MCF 10A (cell line): ENCODE results near the gene FOXC2. TPM values are rescaled to one million over a fixed set of nuclear protein-coding genes. Genes with fewer than 3 reads are reported as not detected.

ENCODE experiments used
- BruUV-seq: library from RNA; stranded (reverse); fragments of 400-500 nt; replicated peaks from 2 replicates; lab custom pipeline; 2021; lab: Mats Ljungman, UMichigan
- CTCF ChIA-PET: fragments of 300-600 bp; sonication (Branson Sonifier 250); formaldehyde crosslinking; extraction: SDS; loops from one replicate; lab custom pipeline; 2021; ENCODE audit warnings: antibody characterized with exemption, inconsistent platforms; lab: Yijun Ruan, JAX
- POLR2A ChIA-PET: fragments of 300-600, 350-650 bp; sonication (Branson Sonifier 250); formaldehyde crosslinking; extraction: SDS; loops from one replicate; lab custom pipeline; 2020; ENCODE audit warnings: antibody characterized with exemption, inconsistent platforms; lab: Yijun Ruan, JAX
- DNase-seq: peaks from one replicate; pipeline ENCODE4 v3.0.0-alpha.2; 2018; ENCODE audit not compliant: unreplicated experiment
- H3K27ac Mint-ChIP-seq: one replicate; pipeline ENCODE4 v1.8.0; 2022; ENCODE audit warnings: mild to moderate bottlenecking, low read depth, mixed read lengths; ENCODE audit not compliant: unreplicated experiment
- H3K27me3 Mint-ChIP-seq: one replicate; pipeline ENCODE4 v1.8.0; 2022; ENCODE audit warnings: mixed read lengths; ENCODE audit not compliant: insufficient read depth, unreplicated experiment
- H3K36me3 Mint-ChIP-seq: one replicate; pipeline ENCODE4 v1.8.0; 2022; ENCODE audit warnings: mild to moderate bottlenecking, moderate library complexity, mixed read lengths; ENCODE audit not compliant: insufficient read depth, unreplicated experiment
- H3K4me1 Mint-ChIP-seq: one replicate; pipeline ENCODE4 v1.8.0; 2022; ENCODE audit warnings: mixed read lengths; ENCODE audit not compliant: insufficient read depth, unreplicated experiment
- H3K4me3 Mint-ChIP-seq: one replicate; pipeline ENCODE4 v1.8.0; 2022; ENCODE audit warnings: mild to moderate bottlenecking, moderate library complexity, mixed read lengths; ENCODE audit not compliant: unreplicated experiment
- H3K9me3 Mint-ChIP-seq: one replicate; pipeline ENCODE4 v1.8.0; 2022; ENCODE audit warnings: mixed read lengths; ENCODE audit not compliant: unreplicated experiment
- CTCF ChIP-seq: fragments of 200-600 bp; IDR thresholded peaks from one replicate; pipeline ENCODE4 v1.8.0; 2022; ENCODE audit warnings: antibody characterized with exemption, mild to moderate bottlenecking; ENCODE audit not compliant: unreplicated experiment
- intact Hi-C: fragments of 100-400 bp; cut with micrococcal nuclease; formaldehyde crosslinking; loops from 2 replicates; pipeline ENCODE4 v1.14.1; 2022
- total RNA-seq: library from RNA; stranded (reverse); gene quantifications from 2 replicates; pipeline ENCODE4 v1.2.3, GENCODE V29; 2022

Gene FOXC2
- total RNA-seq, 1 experiment from 2014 or later = 22.5 TPM

- Mint-ChIP-seq H3K4me1 (peaks cover 5% of the 10 kb centered on the region), H3K9me3 (peaks cover 7% of the 10 kb centered on the region), H3K27ac (no peak overlapping the region), H3K36me3 (no peaks in the 10 kb centered on the region), H3K27me3 (no peaks in the 10 kb centered on the region), H3K4me3 (no peak overlapping the region)
- ChIA-PET CTCF (no interaction called here), POLR2A (no interaction called here)
- DNase-seq = no peak
- BruUV-seq = no TSS peak
- intact Hi-C loops = no loop called here
- no peak for TF ChIP-seq CTCF
Observed at GRCh38 chr16:86597126-86597879, 30.7 kb downstream of the FOXC2 start.

DNA sequence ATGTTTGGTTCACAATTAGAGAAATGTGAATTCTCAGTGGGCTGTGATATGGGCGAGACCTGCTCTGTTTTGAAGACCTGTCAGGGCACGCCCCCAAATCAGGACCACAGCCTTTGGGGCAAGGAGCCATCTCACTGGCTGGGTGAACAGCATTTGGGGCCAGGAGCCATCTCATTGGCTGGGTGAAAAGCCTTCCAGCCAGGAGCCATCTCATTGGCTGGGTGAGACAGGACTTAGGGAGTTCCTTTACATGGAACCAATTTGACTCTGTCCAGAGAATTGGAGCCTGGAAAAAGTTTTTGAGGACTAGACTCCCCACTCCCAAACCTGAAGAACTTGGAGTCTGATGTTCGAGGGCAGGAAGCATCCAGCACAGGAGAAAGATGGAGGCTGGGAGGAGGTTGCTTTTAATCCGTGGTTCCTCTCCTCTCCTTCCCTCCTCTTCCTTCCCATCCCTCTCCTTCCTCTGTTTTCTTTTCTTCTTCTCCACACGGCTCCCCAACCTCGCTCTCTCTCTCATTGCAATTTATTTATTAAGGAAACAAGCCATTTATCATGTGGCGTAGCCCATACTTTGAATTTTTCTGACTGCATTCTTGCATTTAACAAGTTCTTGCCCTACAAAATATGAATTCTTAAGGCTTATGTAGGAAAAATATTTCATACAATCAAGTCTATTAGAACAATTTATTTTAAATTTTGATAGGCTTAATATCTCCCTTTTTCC, 31.4 kb downstream of the FOXC2 start:
- Mint-ChIP-seq H3K4me1 (peaks cover 5% of the 10 kb centered on the region), H3K36me3 (no peaks in the 10 kb centered on the region), H3K27ac (no peak overlapping the region), H3K4me3 (no peak overlapping the region), H3K27me3 (no peaks in the 10 kb centered on the region), H3K9me3 (peaks cover 7% of the 10 kb centered on the region)
- BruUV-seq = no TSS peak
- CTCF ChIA-PET = interaction anchor here (1.1 kb wide), 1 partner anchor 547 kb away, joined by 3 read pairs; no protein-coding TSS in a partner anchor
- intact Hi-C loops = no loop called here
- TF ChIP-seq CTCF = no peak
- no peak for DNase-seq
- POLR2A ChIA-PET = no interaction called here

DNA sequence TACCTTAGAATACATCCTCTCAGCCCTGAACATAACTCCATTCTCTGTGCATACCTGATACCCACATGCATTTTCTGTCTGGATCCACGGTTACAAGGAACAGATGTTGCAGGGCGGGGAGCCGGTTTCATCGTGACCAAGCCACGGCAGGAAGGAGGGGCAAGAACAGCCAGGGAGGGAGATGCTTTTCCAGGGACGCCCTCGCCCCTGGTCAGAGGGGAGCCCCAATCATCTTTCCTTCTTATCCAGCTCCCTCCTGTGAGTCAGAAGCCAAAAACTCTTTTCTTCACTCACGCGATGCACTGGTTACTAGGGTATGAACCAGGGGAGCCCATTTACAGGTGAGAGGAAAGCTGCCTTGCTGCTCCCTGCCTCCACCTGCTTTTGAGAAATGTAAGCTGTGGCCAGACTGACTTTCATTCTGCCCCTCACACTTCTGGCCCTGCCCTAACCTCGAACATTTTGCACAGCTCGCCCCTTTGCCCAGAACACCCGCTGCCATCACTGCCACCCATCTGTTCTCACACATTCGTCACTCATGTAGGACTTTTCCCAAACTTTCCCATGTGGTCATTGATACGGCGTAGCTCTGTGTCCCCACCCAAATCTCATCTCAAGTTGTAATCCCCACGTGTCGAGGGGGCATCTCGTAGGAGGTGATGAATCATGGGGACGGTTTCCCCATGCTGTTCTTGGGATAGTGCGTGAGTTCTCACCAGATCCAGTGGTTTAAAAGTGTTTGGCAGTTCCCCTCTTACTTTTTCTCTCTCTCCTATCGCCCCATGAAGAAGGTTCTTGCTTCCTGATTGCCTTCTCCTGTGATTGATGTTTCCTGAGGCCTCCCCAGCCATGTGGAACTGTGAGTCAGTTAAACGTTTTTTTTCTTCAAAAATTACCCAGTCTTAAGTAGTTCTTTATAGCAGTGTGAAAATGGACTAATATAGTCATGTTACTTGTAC, 32.3 kb downstream of the FOXC2 start:
- no peak for DNase-seq
- CTCF ChIA-PET = interaction anchor here (1.1 kb wide), 1 partner anchor 546 kb away, joined by 3 read pairs; no protein-coding TSS in a partner anchor
- no peak overlapping the region for H3K4me3 Mint-ChIP-seq
- H3K27ac Mint-ChIP-seq = no peak overlapping the region
- H3K9me3 Mint-ChIP-seq = peaks cover 7% of the 10 kb centered on the region
- no peak for TF ChIP-seq CTCF
- no peaks in the 10 kb centered on the region for H3K36me3 Mint-ChIP-seq
- H3K27me3 Mint-ChIP-seq = no peaks in the 10 kb centered on the region
- BruUV-seq = no TSS peak
- peaks cover 5% of the 10 kb centered on the region for H3K4me1 Mint-ChIP-seq
- intact Hi-C loops = no loop called here
- POLR2A ChIA-PET = no interaction called here
